NCI-H345 (cell line): ENCODE results near the gene COA5.

Source experiments
- DNase-seq: peaks from one replicate; lab custom pipeline; 2025; lab: John Stamatoyannopoulos, UW

COA5 gene

GRCh38 chr2:98571796-98572195, 36.5 kb downstream of the COA5 start:
- DNase-seq, result no peak

- DNase-seq, result no peak
These were observed 37.1 kb downstream of the COA5 start for GRCh38 chr2:98571121-98571701.

- no peak for DNase-seq
These were observed 38.0 kb downstream of the COA5 start for GRCh38 chr2:98570356-98570755.

GRCh38 chr2:98569915-98570314, 38.4 kb downstream of the COA5 start:
- DNase-seq, result no peak

- DNase-seq, result peak; percentile 28
These were observed 39.0 kb downstream of the COA5 start for GRCh38 chr2:98569197-98569793.

GRCh38 chr2:98568161-98568956, 40.0 kb downstream of the COA5 start:
- no peak for DNase-seq

GRCh38 chr2:98565941-98566340, 42.4 kb downstream of the COA5 start:
- no peak for DNase-seq

- no peak for DNase-seq
These were observed 42.9 kb downstream of the COA5 start for GRCh38 chr2:98565286-98565860.

- no peak for DNase-seq
These were observed 43.7 kb downstream of the COA5 start for GRCh38 chr2:98564541-98565132.

GRCh38 chr2:98563394-98563793, 44.9 kb downstream of the COA5 start:
- DNase-seq, result no peak

- DNase-seq, result no peak
These were observed 46.2 kb downstream of the COA5 start for GRCh38 chr2:98561902-98562695.

GRCh38 chr2:98561018-98561417, 47.3 kb downstream of the COA5 start:
- DNase-seq, result no peak

- DNase-seq, result no peak
These were observed 48.0 kb downstream of the COA5 start for GRCh38 chr2:98560256-98560771.

- no peak for DNase-seq
These were observed 48.7 kb downstream of the COA5 start for GRCh38 chr2:98559581-98559980.

- DNase-seq, result no peak
These were observed 49.3 kb downstream of the COA5 start for GRCh38 chr2:98558852-98559530.

- no peak for DNase-seq
These were observed 51.8 kb downstream of the COA5 start for GRCh38 chr2:98556344-98557033.

GRCh38 chr2:98555696-98556095, 52.6 kb downstream of the COA5 start:
- no peak for DNase-seq

- no peak for DNase-seq
These were observed 54.0 kb downstream of the COA5 start for GRCh38 chr2:98554116-98554861.

- no peak for DNase-seq
These were observed 55.7 kb downstream of the COA5 start for GRCh38 chr2:98552499-98553179.
